ENCODE data around the gene SLC32A1.

- TF ChIP-seq CTCF (IDR thresholded peaks at IDR 0.05), result no peak
- TF ChIP-seq POLR2A (IDR thresholded peaks at IDR 0.05), result no peak
- no peak for TF ChIP-seq EP300 (IDR thresholded peaks at IDR 0.05)
These were observed 33.0 kb downstream of the SLC32A1 start for GRCh38 chr20:38757145-38757775.

Measured in ovary (tissue), 3 donors.